Gastroesophageal sphincter (tissue), 4 donors: Measurements from ENCODE around the gene PDE1A. TPM values are rescaled to one million over a fixed set of nuclear protein-coding genes. Genes with fewer than 3 reads are reported as not detected.
A peak's percentile ranks its signal among the peaks of the same experiment; 100 is the strongest.

Experiments used
- ATAC-seq: fragments of 150-250 bp; one replicate; pipeline ENCODE4 v1.9.1; 2016; ENCODE audit warnings: mild to moderate bottlenecking, moderate library complexity
- H3K27ac ChIP-seq, 4 donors: fragments of 200-600 bp; sonication (generic) in 3 of 4; 1 replicate in 3 of 4; 2 replicates in 1 of 4; pipeline ENCODE4 v1.5.1; 2016 to 2019
- H3K27me3 ChIP-seq: fragments of 200-600 bp; sonication (generic); one replicate; pipeline ENCODE4 v1.5.1; 2019
- H3K36me3 ChIP-seq, 2 donors: fragments of 200-600 bp; sonication (generic); one replicate each; pipeline ENCODE4 v1.5.1; 2019; ENCODE audit warnings: control low read depth in 1 of 2
- H3K4me1 ChIP-seq, 3 donors: fragments of 200-600 bp; sonication (generic); 1 replicate in 2 of 3; 2 replicates in 1 of 3; pipeline ENCODE4 v1.5.1; 2016 to 2019; ENCODE audit warnings: control low read depth in 2 of 3
- H3K4me3 ChIP-seq, 2 donors: fragments of 200-600 bp; sonication (generic); one replicate each; pipeline ENCODE4 v1.5.1; 2019; ENCODE audit warnings: mild to moderate bottlenecking in 1 of 2, moderate library complexity in 1 of 2
- H3K9me3 ChIP-seq, 3 donors: fragments of 200-600 bp; sonication (generic); one replicate each; pipeline ENCODE4 v1.5.1; 2017 to 2019; ENCODE audit warnings: control low read depth in 2 of 3
- EP300 ChIP-seq: sonication (generic); formaldehyde crosslinking; IDR thresholded peaks from one replicate; pipeline ENCODE4 v1.6.1; 2017; ENCODE audit warnings: antibody characterized with exemption, mild to moderate bottlenecking
- POLR2A ChIP-seq, 2 donors: fragments of 450-650 bp; IDR thresholded peaks; one replicate each; pipeline ENCODE4 v1.6.1; 2017; ENCODE audit warnings: antibody characterized with exemption in 2 of 2, mild to moderate bottlenecking in 2 of 2, moderate library complexity in 1 of 2
- POLR2AphosphoS5 ChIP-seq: sonication (generic); formaldehyde crosslinking; IDR thresholded peaks from one replicate; pipeline ENCODE4 v1.6.1; 2017; ENCODE audit warnings: antibody characterized with exemption
- WGBS, 2 donors: methylation state at CpG; one replicate each; pipeline ENCODE4 v1.1.5; 2018; ENCODE audit warnings: low coverage in 1 of 2; 5-methylcytosine and 5-hydroxymethylcytosine counted together
- total RNA-seq, 4 donors: library from RNA; depleted of rRNA; stranded (reverse); fragments of >200 nt; gene quantifications; one replicate each; pipeline ENCODE4 v1.1.0, GENCODE V29; 2016
- TF ChIP-seq, protein P1 (sequence below), 4 experiments: fragments of 200-600 bp in 2 of 4; fragments of 450-650 bp in 2 of 4; sonication (generic) in 1 of 4; IDR thresholded peaks; one replicate each; pipeline ENCODE4 v1.5.1; 2017 to 2019; ENCODE audit warnings: antibody characterized with exemption in 4 of 4, mild to moderate bottlenecking in 2 of 4, moderate library complexity in 2 of 4

PDE1A gene
- total RNA-seq, 4 donors from 2014 or later = 7.2 to 17.2 (median 11.8) TPM

DNA sequence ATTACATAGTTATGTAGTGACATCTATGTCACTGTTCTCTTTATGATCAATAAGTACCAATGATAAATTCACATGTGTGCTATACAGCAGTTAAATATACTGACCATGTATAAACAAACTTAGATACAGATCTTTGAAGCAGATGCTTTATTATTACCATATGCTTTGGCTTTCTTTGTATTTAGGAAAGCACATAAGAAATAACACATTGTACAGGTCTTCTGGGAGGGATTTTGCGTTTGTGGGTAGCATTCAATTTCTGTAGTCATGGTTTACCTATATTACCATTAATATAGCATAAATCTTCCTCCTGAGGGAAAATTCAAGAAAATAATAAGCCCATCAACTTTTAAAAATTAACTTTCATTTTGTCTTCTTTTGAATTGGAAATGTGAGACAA lies 1.6 kb upstream of the PDE1A start:
- H3K4me3 ChIP-seq = no peak overlapping the region
- H3K9me3 ChIP-seq = no peaks in the 10 kb centered on the region
- WGBS, 2 donors = 95 to 100% methylated on average over 1 of the region's 1 CpG
- no peaks in the 10 kb centered on the region for H3K36me3 ChIP-seq
- H3K27me3 ChIP-seq = no peaks in the 10 kb centered on the region
- TF ChIP-seq POLR2AphosphoS5 (no peak), EP300 (no peak), POLR2A (IDR thresholded peaks at IDR 0.05) (no peak)
- TF ChIP-seq, protein P1, sequence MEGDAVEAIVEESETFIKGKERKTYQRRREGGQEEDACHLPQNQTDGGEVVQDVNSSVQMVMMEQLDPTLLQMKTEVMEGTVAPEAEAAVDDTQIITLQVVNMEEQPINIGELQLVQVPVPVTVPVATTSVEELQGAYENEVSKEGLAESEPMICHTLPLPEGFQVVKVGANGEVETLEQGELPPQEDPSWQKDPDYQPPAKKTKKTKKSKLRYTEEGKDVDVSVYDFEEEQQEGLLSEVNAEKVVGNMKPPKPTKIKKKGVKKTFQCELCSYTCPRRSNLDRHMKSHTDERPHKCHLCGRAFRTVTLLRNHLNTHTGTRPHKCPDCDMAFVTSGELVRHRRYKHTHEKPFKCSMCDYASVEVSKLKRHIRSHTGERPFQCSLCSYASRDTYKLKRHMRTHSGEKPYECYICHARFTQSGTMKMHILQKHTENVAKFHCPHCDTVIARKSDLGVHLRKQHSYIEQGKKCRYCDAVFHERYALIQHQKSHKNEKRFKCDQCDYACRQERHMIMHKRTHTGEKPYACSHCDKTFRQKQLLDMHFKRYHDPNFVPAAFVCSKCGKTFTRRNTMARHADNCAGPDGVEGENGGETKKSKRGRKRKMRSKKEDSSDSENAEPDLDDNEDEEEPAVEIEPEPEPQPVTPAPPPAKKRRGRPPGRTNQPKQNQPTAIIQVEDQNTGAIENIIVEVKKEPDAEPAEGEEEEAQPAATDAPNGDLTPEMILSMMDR (IDR thresholded peaks at IDR 0.05) = no peak
- no peaks in the 10 kb centered on the region for H3K4me1 ChIP-seq
- H3K27ac ChIP-seq = no peak overlapping the region
- no peak for ATAC-seq

DNA sequence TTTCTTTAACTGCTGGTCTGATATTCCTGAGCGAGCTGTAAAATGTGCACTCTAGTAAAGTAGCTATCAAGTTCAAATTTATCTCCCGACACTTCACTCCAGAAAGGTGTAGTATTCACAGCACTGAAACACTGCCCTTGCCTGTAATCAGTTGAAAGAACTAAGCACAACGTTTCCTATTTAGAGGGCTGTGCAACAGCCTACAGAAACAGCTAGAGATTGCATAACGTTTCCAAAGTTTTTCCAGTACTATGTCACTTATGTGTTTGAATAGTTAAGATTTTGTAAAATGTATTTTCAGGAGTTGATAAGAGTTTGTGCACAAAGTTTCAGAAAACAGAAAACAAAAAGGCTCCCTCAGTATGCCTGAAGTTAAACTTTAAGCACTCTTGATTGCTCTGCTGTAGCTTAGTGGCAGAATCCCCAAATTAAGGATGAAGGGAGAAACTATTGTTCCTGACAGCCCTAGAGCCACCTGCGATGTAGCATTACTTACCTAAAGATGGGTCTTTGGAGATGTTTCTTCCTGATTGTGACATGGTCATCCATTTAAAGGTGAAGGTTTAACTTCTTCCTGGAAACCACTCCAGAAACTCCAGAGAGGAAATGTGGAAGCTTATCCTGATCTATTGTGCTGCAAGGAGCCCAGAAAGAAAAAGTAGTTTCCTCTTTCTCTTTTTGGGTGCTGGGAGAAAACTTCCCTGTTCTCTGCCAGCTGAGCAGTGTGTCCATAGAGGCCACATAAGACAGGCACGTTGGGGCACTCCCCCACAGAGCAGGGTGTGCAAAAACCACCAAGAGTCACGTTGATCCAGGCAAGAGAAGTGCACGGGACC lies 536 bp downstream of the PDE1A start:
- 12 to 18% methylated on average over 5 to 8 of the region's 8 CpGs for WGBS, 2 donors
- H3K27me3 ChIP-seq = no peaks in the 10 kb centered on the region
- H3K27ac ChIP-seq = peak overlapping the region; percentile 59 to 67 (median 64)
- H3K9me3 ChIP-seq = no peaks in the 10 kb centered on the region
- peak; percentile 54 for ATAC-seq
- H3K36me3 ChIP-seq = no peaks in the 10 kb centered on the region
- H3K4me3 ChIP-seq = peak overlapping the region; percentile 30 to 44
- H3K4me1 ChIP-seq = no peaks in the 10 kb centered on the region
- TF ChIP-seq, protein P1 (IDR thresholded peaks at IDR 0.05) = no peak
- TF ChIP-seq EP300 = no peak

DNA sequence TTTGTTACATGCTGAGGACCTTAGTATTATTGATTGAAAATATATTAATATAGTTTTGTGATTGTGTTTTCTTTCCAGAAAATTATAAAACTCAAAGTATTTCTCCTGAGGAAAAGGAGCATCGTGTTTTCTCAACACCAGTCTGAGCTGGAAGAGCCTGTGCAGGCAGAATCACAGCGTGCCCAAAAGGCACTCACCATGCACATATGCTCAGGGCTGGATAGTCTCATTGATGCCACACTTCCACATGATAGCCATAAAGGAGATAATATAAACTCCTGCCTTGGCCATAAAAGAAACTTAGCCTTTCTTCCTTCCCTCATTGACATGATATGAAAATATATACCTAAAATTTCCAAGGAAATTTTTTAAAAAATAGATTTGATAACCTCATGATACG lies 4.0 kb downstream of the PDE1A start:
- Histone ChIP-seq H3K27me3 (no peaks in the 10 kb centered on the region), H3K9me3 (no peaks in the 10 kb centered on the region), H3K4me3 (peak overlapping the region in 1 of 2 donors; percentile 44), H3K36me3 (no peaks in the 10 kb centered on the region), H3K4me1 (no peaks in the 10 kb centered on the region), H3K27ac (peak overlapping the region in 2 of 4 donors; percentile 38 to 67)
- TF ChIP-seq, protein P1 (IDR thresholded peaks at IDR 0.05) = no peak
- TF ChIP-seq EP300 = no peak
- no peak for TF ChIP-seq POLR2AphosphoS5
- TF ChIP-seq POLR2A (IDR thresholded peaks at IDR 0.05) = no peak
- WGBS, 2 donors = 51 to 73% methylated on average over 3 of the region's 3 CpGs
- no peak for ATAC-seq

DNA sequence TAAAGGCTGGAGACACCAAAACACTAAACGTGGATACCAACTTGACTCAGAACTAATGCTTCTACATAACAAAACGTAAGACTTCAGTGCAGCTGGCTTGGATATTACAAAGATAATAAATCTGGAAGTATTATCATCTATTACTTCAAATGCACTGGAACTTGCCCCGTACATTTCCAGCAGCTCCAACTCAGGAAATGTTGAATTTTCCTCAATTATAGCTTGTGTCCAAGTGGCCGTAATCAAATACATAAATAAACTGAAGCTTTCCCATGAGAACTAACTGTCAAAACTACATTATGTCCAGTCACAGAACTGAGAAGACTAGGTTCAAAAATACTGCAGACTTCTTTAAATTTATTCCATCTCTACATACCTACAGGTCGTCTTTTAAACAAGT lies 6.2 kb downstream of the PDE1A start:
- Histone ChIP-seq H3K36me3 (no peaks in the 10 kb centered on the region), H3K9me3 (no peaks in the 10 kb centered on the region), H3K4me1 (no peaks in the 10 kb centered on the region), H3K27me3 (no peaks in the 10 kb centered on the region), H3K27ac (peak overlapping the region in 2 of 4 donors; percentile 8 to 67), H3K4me3 (peak overlapping the region in 1 of 2 donors; percentile 44)
- ATAC-seq = no peak
- TF ChIP-seq POLR2AphosphoS5 (no peak), EP300 (no peak), POLR2A (IDR thresholded peaks at IDR 0.05) (no peak)
- TF ChIP-seq, protein P1 (IDR thresholded peaks at IDR 0.05) = no peak
- 44 to 59% methylated on average over 5 of the region's 5 CpGs for WGBS, 2 donors

DNA sequence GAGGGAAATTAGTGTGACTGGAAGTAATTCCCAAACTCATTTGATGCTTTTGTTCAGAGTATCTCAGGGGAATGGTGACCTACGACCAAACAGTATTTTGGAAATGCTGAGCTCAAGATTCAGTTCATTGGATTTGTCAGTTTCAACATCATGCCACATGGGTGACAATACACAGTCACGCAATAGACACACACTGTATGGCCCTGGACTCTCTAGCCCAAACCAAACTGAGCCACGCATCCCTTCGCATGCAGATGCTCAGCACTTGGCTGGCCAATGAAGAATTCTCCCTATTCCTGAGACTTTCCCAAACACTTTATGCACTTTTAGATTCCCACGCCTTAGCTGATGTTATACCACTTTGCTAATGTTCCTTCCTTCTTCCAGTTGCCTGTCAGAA lies 10.0 kb downstream of the PDE1A start:
- H3K9me3 ChIP-seq = no peaks in the 10 kb centered on the region
- no peak for ATAC-seq
- H3K27me3 ChIP-seq = no peaks in the 10 kb centered on the region
- H3K36me3 ChIP-seq = no peaks in the 10 kb centered on the region
- WGBS, 2 donors = 79 to 90% methylated on average over 5 of the region's 5 CpGs
- peak overlapping the region in 1 of 4 donors; percentile 13 for H3K27ac ChIP-seq
- no peak for TF ChIP-seq POLR2AphosphoS5
- TF ChIP-seq, protein P1 (IDR thresholded peaks at IDR 0.05) = no peak
- no peaks in the 10 kb centered on the region for H3K4me1 ChIP-seq
- H3K4me3 ChIP-seq = no peak overlapping the region
